Hepatocyte (in vitro differentiated cells): ENCODE results near the gene TPK1.

ENCODE experiments used
- CTCF ChIP-seq: fragments of 200-600 bp; sonication (generic); IDR thresholded peaks from 2 replicates; pipeline ENCODE4 v1.5.1; 2016; ENCODE audit warnings: antibody characterized with exemption, mild to moderate bottlenecking; ENCODE audit not compliant: poor library complexity
- EZH2phosphoT487 ChIP-seq: fragments of 200-600 bp; sonication (generic); IDR thresholded peaks from one replicate; pipeline ENCODE4 v1.6.1; 2018; ENCODE audit warnings: antibody characterized with exemption, mild to moderate bottlenecking, low read depth, moderate library complexity; ENCODE audit not compliant: unreplicated experiment, severe bottlenecking

GRCh38 chr7:144676492-144676891 lies 159.4 kb downstream of the TPK1 start:
- TF ChIP-seq CTCF: no peak
- no peak for TF ChIP-seq EZH2phosphoT487
